NOMO-1 treated with dmso at 0.1 percent for 144 hours (cell line): ENCODE results near the gene NFE2.
A peak's percentile ranks its signal among the peaks of the same experiment; 100 is the strongest.
"Not testable (repeated sequence)": the region's sequence is repeated elsewhere in the genome, so short reads cannot be mapped to it uniquely, and the experiment has no call there.

Source experiments
- DNase-seq: peaks from one replicate; lab custom pipeline; 2025; ENCODE audit not compliant: unreplicated experiment; lab: John Stamatoyannopoulos, UW

NFE2 gene

GRCh38 chr12:54284070-54284780 lies 16.6 kb downstream of the NFE2 start:
- not testable (repeated sequence) for DNase-seq

- no peak for DNase-seq
Observed at GRCh38 chr12:54282949-54283593, 17.7 kb downstream of the NFE2 start.

- not testable (repeated sequence) for DNase-seq
Observed at GRCh38 chr12:54281694-54282093, 19.1 kb downstream of the NFE2 start.

GRCh38 chr12:54281261-54281638 lies 19.6 kb downstream of the NFE2 start:
- not testable (repeated sequence) for DNase-seq

- DNase-seq, result peak; percentile 99
Observed at GRCh38 chr12:54280468-54281260, 20.2 kb downstream of the NFE2 start, which contains the start of gene HNRNPA1. Gene HNRNPA1, plus strand, starts transcription at chr12:54280726. Its CDS starts 82 bp downstream, at chr12:54280808.

GRCh38 chr12:54279632-54280467 lies 21.0 kb downstream of the NFE2 start, which contains the start of gene CBX5:
Gene CBX5, minus strand, starts transcription at chr12:54280122. Its CDS starts 22,472 bp downstream, at chr12:54257650.
- DNase-seq, result peak; percentile 98

- DNase-seq, result no peak
Observed at GRCh38 chr12:54279227-54279631, 21.6 kb downstream of the NFE2 start.

- no peak for DNase-seq
Observed at GRCh38 chr12:54277823-54278276, 23.0 kb downstream of the NFE2 start.

- DNase-seq, result no peak
Observed at GRCh38 chr12:54276368-54276767, 24.4 kb downstream of the NFE2 start.

- DNase-seq, result no peak
Observed at GRCh38 chr12:54273981-54274380, 26.8 kb downstream of the NFE2 start.

GRCh38 chr12:54272214-54272613 lies 28.6 kb downstream of the NFE2 start:
- DNase-seq, result no peak

- no peak for DNase-seq
Observed at GRCh38 chr12:54270345-54270744, 30.5 kb downstream of the NFE2 start.

- DNase-seq, result no peak
Observed at GRCh38 chr12:54266852-54267251, 34.0 kb downstream of the NFE2 start.

- no peak for DNase-seq
Observed at GRCh38 chr12:54265364-54265812, 35.4 kb downstream of the NFE2 start.

- DNase-seq, result no peak
Observed at GRCh38 chr12:54262403-54262925, 38.4 kb downstream of the NFE2 start.

GRCh38 chr12:54261815-54262402 lies 38.9 kb downstream of the NFE2 start:
- no peak for DNase-seq

- no peak for DNase-seq
Observed at GRCh38 chr12:54259194-54260011, 41.4 kb downstream of the NFE2 start.

GRCh38 chr12:54258201-54258681 lies 42.6 kb downstream of the NFE2 start:
- no peak for DNase-seq

- no peak for DNase-seq
Observed at GRCh38 chr12:54257332-54257731, 43.5 kb downstream of the NFE2 start.
